Trophoblast cell (in vitro differentiated cells and primary cell): ENCODE data around the gene CD58.

ENCODE experiments used
- DNase-seq, 2 donors: peaks; one replicate each; pipeline ENCODE4 v3.0.0-alpha.2; 2016
- H2AFZ ChIP-seq: 2 replicates; pipeline ENCODE4 v1.6.1; 2013; ENCODE audit warnings: low read length, moderate library complexity, mild to moderate bottlenecking; ENCODE audit not compliant: insufficient read depth, poor library complexity
- H2AK5ac ChIP-seq: 2 replicates; pipeline ENCODE4 v1.6.1; 2013; ENCODE audit warnings: mild to moderate bottlenecking, low read length
- H2BK120ac ChIP-seq: 2 replicates; pipeline ENCODE4 v1.6.1; 2013; ENCODE audit warnings: low read length, mild to moderate bottlenecking, moderate library complexity; ENCODE audit not compliant: insufficient read depth, poor library complexity
- H2BK12ac ChIP-seq: 2 replicates; pipeline ENCODE4 v1.6.1; 2013; ENCODE audit warnings: mild to moderate bottlenecking, low read length, moderate library complexity
- H2BK5ac ChIP-seq: 2 replicates; pipeline ENCODE4 v1.6.1; 2013; ENCODE audit warnings: low read length, low read depth, moderate library complexity, mild to moderate bottlenecking; ENCODE audit not compliant: poor library complexity
- H3K14ac ChIP-seq: 2 replicates; pipeline ENCODE4 v1.6.1; 2013; ENCODE audit warnings: mild to moderate bottlenecking, low read length
- H3K18ac ChIP-seq: 2 replicates; pipeline ENCODE4 v1.6.1; 2013; ENCODE audit warnings: mild to moderate bottlenecking, low read length
- H3K23ac ChIP-seq: 2 replicates; pipeline ENCODE4 v1.6.1; 2013; ENCODE audit warnings: low read length
- H3K27ac ChIP-seq: 2 replicates; pipeline ENCODE4 v1.5.1; 2013; ENCODE audit warnings: low read depth, mild to moderate bottlenecking, inconsistent platforms, low read length, moderate library complexity
- H3K27me3 ChIP-seq: 2 replicates; pipeline ENCODE4 v1.6.1; 2013; ENCODE audit warnings: inconsistent platforms, mild to moderate bottlenecking, low read length, moderate library complexity; ENCODE audit not compliant: insufficient read depth
- H3K36me3 ChIP-seq, 2 experiments: 1 replicate in 1 of 2; 2 replicates in 1 of 2; pipeline ENCODE4 v1.6.1; 2013; ENCODE audit warnings: low read length in 2 of 2, mild to moderate bottlenecking in 2 of 2, moderate library complexity in 1 of 2; ENCODE audit not compliant: insufficient read depth in 2 of 2, control insufficient read depth in 1 of 2
- H3K4ac ChIP-seq: 2 replicates; pipeline ENCODE4 v1.6.1; 2013; ENCODE audit warnings: low read depth, mild to moderate bottlenecking, low read length, moderate library complexity
- H3K4me1 ChIP-seq, 2 experiments: 1 replicate in 1 of 2; 2 replicates in 1 of 2; pipeline ENCODE4 v1.6.1; 2013; ENCODE audit warnings: low read length in 2 of 2, mild to moderate bottlenecking in 2 of 2, moderate library complexity in 1 of 2; ENCODE audit not compliant: insufficient read depth in 2 of 2, control insufficient read depth in 1 of 2
- H3K4me2 ChIP-seq: 2 replicates; pipeline ENCODE4 v1.6.1; 2013; ENCODE audit warnings: inconsistent platforms, mild to moderate bottlenecking, low read length, moderate library complexity
- H3K4me3 ChIP-seq: 2 replicates; pipeline ENCODE4 v1.5.1; 2013; ENCODE audit warnings: mild to moderate bottlenecking, low read depth, low read length, inconsistent platforms
- H3K79me1 ChIP-seq: one replicate; pipeline ENCODE4 v1.6.1; 2013; ENCODE audit warnings: low read length
- H3K79me2 ChIP-seq: 2 replicates; pipeline ENCODE4 v1.6.1; 2013; ENCODE audit warnings: low read length, mild to moderate bottlenecking; ENCODE audit not compliant: control insufficient read depth, insufficient read depth, poor library complexity
- H3K9ac ChIP-seq: 2 replicates; pipeline ENCODE4 v1.6.1; 2013; ENCODE audit warnings: mild to moderate bottlenecking, low read length
- H3K9me3 ChIP-seq: 2 replicates; pipeline ENCODE4 v1.6.1; 2013; ENCODE audit warnings: low read depth, mild to moderate bottlenecking, control low read depth, inconsistent platforms, low read length; ENCODE audit not compliant: insufficient read depth
- H4K12ac ChIP-seq: 2 replicates; pipeline ENCODE4 v1.6.1; 2013; ENCODE audit warnings: low read depth, mild to moderate bottlenecking, low read length, moderate library complexity
- H4K8ac ChIP-seq: 2 replicates; pipeline ENCODE4 v1.6.1; 2013; ENCODE audit warnings: low read depth, mild to moderate bottlenecking, low read length, moderate library complexity
- H4K91ac ChIP-seq: one replicate; pipeline ENCODE4 v1.6.1; 2013; ENCODE audit warnings: low read depth, mild to moderate bottlenecking, low read length, moderate library complexity
- WGBS: extraction: QIAGEN DNeasy Blood & Tissue Kit; methylation state at CpG from one replicate; pipeline ENCODE4 v1.1.7; 2013; ENCODE audit warnings: missing lambda C conversion rate; ENCODE audit not compliant: insufficient read length, insufficient coverage; ENCODE audit errors: extremely low coverage; 5-methylcytosine and 5-hydroxymethylcytosine counted together

CD58 gene

DNA sequence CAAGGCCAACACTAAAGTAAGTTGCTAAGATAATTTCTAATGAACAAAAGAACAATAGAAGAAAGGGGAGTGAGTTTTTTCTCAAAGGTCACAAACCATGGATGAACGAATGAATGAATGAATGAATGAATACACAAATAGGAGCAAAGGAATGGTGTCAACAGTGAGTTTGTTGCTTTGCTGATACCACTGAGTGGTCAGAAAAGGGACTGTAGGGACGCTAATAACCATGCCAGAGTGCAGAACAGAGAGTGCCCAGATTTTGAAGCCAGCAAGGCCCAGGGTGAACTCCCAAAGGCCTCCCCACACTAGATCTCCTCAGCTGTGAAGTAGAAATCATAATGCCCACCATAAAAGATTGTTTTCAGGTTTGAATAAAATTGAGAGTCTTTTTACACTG lies 15.9 kb downstream of the CD58 start:
- WGBS, result no CpG with 5 or more reads among the region's 2 CpGs
- H3K4me1 ChIP-seq, result peaks cover 6% of the 10 kb centered on the region in 2 experiments
- DNase-seq, result no peak
- no peak overlapping the region for H2AFZ ChIP-seq
- no peaks in the 10 kb centered on the region for H3K9me3 ChIP-seq
- peaks cover 1% of the 10 kb centered on the region for H3K79me2 ChIP-seq
- H3K27ac ChIP-seq, result no peak overlapping the region
- H2BK5ac ChIP-seq, result no peak overlapping the region
- H3K27me3 ChIP-seq, result no peaks in the 10 kb centered on the region
- H3K18ac ChIP-seq, result no peak overlapping the region
- H3K9ac ChIP-seq, result no peak overlapping the region
- no peak overlapping the region for H4K91ac ChIP-seq
- no peak overlapping the region for H4K8ac ChIP-seq
- no peak overlapping the region for H3K14ac ChIP-seq
- no peak overlapping the region for H4K12ac ChIP-seq
- H3K4ac ChIP-seq, result no peak overlapping the region
- no peak overlapping the region for H3K4me2 ChIP-seq
- no peak overlapping the region for H2AK5ac ChIP-seq
- H3K79me1 ChIP-seq, result no peaks in the 10 kb centered on the region
- no peak overlapping the region for H2BK12ac ChIP-seq
- no peak overlapping the region for H2BK120ac ChIP-seq
- H3K4me3 ChIP-seq, result no peak overlapping the region
- H3K23ac ChIP-seq, result no peak overlapping the region
- H3K36me3 ChIP-seq, result peaks cover 0 to 2% of the 10 kb centered on the region in 2 experiments

DNA sequence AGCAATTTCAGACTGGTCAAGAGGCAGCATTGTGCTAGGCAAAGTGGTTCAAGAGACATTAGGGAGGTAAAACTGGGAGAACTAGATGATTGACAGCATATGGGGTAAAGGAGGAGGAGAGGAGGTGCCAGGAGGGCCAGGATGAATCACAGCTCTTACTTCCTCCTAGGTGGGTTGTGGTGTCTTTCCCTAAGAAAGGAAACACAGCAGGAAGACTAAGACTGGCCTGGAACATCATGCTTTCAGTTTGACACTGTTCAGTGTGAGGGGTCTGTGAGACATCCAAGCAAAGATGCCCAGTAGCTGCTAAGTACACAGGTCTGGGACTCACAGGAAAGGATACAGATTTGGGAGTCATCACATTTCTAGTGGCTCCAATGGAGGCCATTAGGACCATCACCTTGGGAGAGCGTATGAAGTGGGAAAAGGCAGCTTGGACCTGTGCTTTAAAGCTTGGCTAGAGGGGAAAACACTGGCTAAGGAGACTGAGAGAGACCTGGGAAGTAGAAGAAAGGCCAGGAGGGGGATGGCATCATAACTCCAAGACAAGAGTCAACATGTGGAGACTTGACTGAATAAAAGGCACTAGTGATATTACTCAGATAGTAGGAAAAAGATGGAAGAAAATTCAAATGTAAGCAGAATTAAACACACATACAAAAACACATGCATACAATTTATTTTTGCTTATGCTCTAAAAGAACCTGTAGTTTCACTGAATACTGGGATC lies 17.3 kb downstream of the CD58 start:
- Histone ChIP-seq H4K91ac (no peak overlapping the region), H3K79me1 (no peaks in the 10 kb centered on the region), H3K4me2 (no peak overlapping the region), H3K4me1 (peaks cover 6% of the 10 kb centered on the region in 2 experiments), H3K79me2 (peaks cover 1% of the 10 kb centered on the region), H3K18ac (no peak overlapping the region), H4K12ac (no peak overlapping the region), H2BK12ac (no peak overlapping the region), H3K9ac (no peak overlapping the region), H2BK5ac (no peak overlapping the region), H3K27ac (no peak overlapping the region), H3K36me3 (peaks cover 0 to 2% of the 10 kb centered on the region in 2 experiments), H3K9me3 (no peaks in the 10 kb centered on the region), H2AFZ (no peak overlapping the region), H4K8ac (no peak overlapping the region), H2BK120ac (no peak overlapping the region), H2AK5ac (no peak overlapping the region), H3K27me3 (no peaks in the 10 kb centered on the region), H3K23ac (no peak overlapping the region), H3K14ac (no peak overlapping the region), H3K4me3 (no peak overlapping the region), H3K4ac (no peak overlapping the region)
- WGBS, result no CpG with 5 or more reads among the region's 1 CpG
- DNase-seq, result no peak

DNA sequence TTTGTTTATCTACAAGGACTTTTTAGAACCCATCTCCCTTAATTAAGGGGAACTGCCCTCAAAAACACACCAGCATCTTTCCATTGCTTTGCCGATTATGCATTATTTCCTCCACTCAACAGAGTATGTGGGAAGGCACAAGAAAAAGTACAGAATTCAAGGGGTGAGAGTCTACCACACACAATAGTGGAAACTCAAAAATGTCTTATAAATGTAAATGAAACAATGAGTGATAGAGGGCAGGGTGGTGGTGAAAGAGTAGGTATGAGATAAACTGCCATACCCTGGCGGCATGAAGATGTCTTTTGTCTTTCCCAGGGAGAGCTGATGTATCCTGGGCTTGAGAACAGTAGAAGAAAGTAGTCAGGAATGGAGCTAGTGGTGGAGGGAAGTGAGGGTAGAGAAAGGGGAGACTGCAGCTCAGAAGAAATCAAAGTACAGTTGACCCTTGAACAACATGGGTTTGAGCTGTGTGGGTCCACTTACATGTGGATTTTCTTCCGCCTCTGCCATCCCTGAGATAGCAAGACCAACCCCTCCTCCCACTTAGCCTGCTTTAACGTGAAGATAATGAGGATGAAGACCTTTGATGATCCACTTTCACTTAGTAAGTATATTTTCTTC lies 24.4 kb downstream of the CD58 start:
- Histone ChIP-seq H3K23ac (no peak overlapping the region), H4K91ac (no peak overlapping the region), H2AFZ (no peak overlapping the region), H3K4me2 (no peak overlapping the region), H3K18ac (no peak overlapping the region), H3K4me3 (no peak overlapping the region), H3K27me3 (no peaks in the 10 kb centered on the region), H3K9ac (no peak overlapping the region), H3K79me2 (no peaks in the 10 kb centered on the region), H3K4me1 (no peaks in the 10 kb centered on the region), H2BK5ac (no peak overlapping the region), H3K9me3 (peaks cover 3% of the 10 kb centered on the region), H3K27ac (no peak overlapping the region), H3K36me3 (peaks cover 0 to 3% of the 10 kb centered on the region in 2 experiments), H2BK120ac (no peak overlapping the region), H4K12ac (no peak overlapping the region), H2BK12ac (no peak overlapping the region), H4K8ac (no peak overlapping the region), H3K4ac (no peak overlapping the region), H3K79me1 (no peaks in the 10 kb centered on the region), H2AK5ac (no peak overlapping the region), H3K14ac (no peak overlapping the region)
- no peak for DNase-seq
- WGBS, result no CpG with 5 or more reads among the region's 4 CpGs

DNA sequence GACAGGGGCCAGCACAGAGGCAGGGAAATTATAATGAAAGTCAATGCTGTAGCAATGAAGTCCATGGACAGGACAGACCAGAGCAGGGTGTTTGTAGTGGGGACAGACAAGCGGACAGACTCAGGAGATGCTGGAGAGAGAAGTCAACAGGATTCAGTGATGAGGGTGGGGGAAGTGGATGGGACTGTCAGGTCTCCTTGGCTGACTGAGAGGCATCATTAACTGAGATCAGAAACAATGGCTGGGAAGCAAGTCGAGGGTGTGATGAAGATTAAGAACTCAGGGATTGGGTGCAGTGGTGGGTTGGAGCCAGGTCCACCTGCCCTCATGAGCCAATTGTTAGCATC lies 25.5 kb downstream of the CD58 start:
- DNase-seq, result no peak
- Histone ChIP-seq H2AK5ac (no peak overlapping the region), H3K27ac (no peak overlapping the region), H3K4ac (no peak overlapping the region), H4K8ac (no peak overlapping the region), H2BK120ac (no peak overlapping the region), H3K9ac (no peak overlapping the region), H3K9me3 (peaks cover 3% of the 10 kb centered on the region), H3K4me1 (no peaks in the 10 kb centered on the region), H3K14ac (no peak overlapping the region), H3K4me2 (no peak overlapping the region), H3K79me2 (no peaks in the 10 kb centered on the region), H3K79me1 (no peaks in the 10 kb centered on the region), H3K4me3 (no peak overlapping the region), H2AFZ (no peak overlapping the region), H4K12ac (no peak overlapping the region), H3K36me3 (peaks cover 0 to 3% of the 10 kb centered on the region in 2 experiments), H4K91ac (no peak overlapping the region), H2BK12ac (no peak overlapping the region), H2BK5ac (no peak overlapping the region), H3K23ac (no peak overlapping the region), H3K18ac (no peak overlapping the region), H3K27me3 (no peaks in the 10 kb centered on the region)
- no CpG with 5 or more reads among the region's 2 CpGs for WGBS
